HG02938 (cell line): Measurements from ENCODE around the gene MCRIP1.

Source experiments
- ATAC-seq: cut with Tn5 transposase; IDR thresholded peaks from one replicate; pipeline ENCODE4 v1.9.1; 2021; ENCODE audit warnings: mild to moderate bottlenecking, moderate library complexity; ENCODE audit not compliant: unreplicated experiment

MCRIP1 gene

GRCh38 chr17:81807210-81807719 lies 25.8 kb downstream of the MCRIP1 start:
- no peak for ATAC-seq

- ATAC-seq, result no peak
These were observed 26.5 kb downstream of the MCRIP1 start for GRCh38 chr17:81806461-81807209.

- ATAC-seq, result no peak
These were observed 27.2 kb downstream of the MCRIP1 start for GRCh38 chr17:81805707-81806460.

DNA sequence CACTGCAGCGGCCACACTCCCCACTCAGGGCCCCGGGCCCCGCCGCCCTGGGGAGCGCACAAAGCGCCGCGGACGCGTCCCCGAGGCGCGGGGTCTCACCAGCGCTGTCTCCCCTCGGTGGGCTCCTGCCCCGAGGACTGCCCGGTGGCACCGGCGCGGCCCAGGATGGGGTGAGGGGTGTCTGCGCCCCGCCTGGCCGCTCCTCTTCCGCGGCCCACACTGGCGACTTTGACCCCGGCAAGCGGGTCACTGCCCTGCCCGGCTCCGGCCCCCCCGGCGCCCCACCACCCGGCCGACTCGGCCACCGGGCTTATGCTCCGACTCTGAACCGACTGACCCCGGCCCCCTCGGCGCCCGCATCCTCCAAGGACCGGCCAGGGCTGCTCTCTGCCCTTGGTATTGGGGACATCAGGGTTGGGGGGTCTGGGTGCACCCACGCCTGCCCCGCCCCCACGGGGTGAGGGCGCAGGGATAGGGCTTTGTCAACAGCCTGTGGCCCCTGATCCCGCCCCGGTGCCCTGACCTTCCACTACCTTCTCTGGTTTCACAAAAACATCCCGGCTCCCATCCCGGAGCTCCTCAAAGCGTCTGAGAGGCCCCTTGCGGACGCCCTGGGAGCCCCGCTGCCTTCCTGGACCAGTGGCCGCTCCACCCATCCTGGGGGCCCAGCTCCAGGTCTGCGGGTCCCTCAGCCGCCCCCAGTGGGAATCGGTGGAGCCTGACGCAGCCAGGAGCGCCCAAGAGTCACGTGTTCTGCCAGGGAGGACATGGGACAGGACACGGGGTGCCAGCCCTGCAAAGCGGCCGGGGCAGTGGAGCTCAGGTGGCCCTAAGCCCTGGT lies 28.3 kb downstream of the MCRIP1 start:
- ATAC-seq, result no peak

DNA sequence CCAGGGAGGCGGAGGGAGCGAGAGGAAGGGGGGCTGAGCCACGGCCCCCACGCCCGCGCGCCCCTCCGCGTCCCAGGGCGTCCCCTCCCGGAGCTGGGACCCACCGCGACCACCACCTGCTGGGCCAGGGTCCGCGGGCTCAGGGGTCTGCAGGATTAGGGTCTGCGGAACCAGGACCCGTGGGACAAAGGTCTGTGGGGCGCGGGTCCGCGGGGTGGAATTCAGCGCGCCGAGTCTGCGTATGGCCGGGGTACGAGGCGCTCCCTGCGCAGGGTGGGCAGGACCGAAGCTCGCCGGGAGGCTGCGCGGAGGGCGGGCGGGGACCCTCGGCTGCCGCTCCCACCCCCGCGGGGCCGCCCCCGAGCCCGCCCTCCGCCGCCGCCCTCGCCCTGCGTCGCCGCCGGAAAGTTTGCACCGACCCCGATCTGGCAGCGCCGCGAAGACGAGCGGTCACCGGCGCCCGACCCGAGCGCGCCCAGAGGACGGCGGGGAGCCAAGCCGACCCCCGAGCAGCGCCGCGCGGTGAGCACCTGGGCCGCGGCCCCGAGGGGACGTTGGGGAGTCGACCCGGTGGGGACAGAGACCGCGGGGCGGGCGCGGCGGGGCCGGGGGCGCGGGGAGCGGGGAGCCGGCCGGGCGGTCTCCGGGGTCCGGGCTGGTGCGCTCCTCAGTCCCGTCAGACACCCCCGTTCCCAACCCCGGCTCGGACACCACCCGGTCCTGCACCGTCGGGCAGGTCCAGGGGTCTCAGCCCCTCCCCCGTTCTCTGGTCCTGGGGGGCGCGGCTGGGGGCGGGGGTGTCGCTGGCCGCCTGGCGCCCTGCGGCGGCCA lies 29.1 kb downstream of the MCRIP1 start, which contains the start of gene GCGR:
GCGR (plus strand) TSS at position 423 of the 831 bp plus-strand sequence. CDS start 4,869 bp downstream, outside the sequence.
- no peak for ATAC-seq

DNA sequence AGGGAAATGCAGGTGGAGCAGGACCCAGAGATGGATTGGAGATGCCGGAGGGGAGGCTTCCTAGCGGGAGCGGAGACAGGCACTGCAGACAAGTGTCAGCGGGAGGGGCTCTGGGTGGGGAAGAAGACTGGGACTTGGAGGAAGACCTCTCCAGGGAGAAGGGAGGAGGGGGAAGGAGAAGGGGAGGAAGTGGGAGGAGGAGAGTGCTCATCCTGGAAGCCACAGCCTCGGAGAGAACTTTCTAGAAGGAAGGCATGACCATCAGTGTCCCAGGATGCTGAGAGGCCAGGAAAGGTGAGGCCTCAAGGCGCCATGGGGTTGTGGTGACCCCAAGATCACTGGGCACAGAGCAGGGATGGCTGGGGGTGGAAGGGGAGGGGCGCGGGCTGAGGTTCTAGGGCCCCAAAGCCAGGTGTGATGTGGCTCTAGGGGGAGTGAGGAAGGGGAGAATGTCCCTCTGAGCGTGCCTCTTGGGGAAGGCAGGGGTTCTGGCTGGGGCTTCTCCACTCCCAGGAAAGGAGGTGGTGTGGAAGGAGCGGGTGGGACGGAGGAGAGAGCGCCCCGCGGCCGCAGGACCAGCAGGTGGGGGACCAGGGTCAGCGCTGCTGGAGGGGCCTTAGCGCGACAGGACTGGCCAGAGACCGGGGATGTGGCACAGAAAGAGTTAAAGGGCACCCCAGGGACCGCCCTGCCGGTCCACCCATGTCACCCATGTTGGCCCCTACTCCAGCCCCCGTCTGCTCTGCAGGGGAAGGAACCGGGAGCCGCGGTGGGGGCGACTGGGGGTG lies 30.0 kb downstream of the MCRIP1 start:
- no peak for ATAC-seq

DNA sequence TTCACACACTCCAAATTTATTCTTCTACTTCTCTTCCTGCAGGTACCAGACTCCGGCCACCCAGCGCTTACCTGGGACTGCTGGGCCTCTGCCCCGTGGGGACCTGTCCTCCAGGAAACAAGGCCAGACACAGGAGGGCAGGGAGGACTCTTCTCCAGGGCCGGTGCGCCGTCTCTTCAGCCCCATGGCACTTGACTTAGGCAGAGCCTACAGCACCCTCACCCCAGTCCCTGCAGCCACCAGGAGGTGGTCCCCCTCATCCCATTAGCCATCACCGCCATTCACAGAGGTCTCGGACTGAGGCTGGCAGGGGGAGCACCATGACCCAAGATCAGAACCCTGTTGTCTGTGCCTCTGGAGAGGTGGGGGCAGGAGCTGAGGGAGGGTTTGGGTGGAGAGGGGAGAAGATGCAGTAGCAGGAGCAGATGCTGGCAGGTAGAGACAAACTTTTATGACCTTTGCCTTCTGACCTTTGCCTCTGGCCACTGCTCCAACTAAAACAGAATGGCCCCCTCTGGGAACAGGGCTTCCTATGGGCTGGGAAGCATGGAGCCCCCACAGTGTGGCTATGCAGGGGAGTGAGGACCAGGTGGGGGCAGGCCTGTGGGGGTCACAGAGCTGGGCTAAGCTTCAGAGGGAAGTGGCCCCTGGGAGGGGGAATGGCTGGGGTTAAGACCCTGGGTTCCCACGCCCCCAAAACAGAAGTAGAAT lies 30.9 kb downstream of the MCRIP1 start:
- ATAC-seq, result no peak

DNA sequence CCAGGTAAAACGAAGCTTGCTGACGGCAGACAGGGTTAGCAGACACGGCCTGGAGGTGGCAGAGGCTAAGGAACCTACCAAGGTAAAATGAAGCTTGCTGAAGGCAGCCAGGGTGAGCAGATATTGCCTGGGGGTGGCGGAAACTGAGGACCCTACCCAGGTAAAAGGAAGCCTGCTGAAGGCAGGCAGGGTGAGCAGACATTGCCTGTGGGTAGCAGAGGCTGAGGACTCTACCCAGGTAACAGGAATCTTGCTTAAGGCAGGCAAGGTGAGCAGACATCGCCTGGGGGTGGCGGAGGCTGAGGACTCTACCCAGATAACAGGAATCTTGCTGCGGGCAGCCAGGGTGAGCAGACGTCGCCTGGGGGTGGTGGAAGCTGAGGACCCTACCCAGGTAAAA lies 31.8 kb downstream of the MCRIP1 start:
- no peak for ATAC-seq

GRCh38 chr17:81794509-81794908 lies 38.6 kb downstream of the MCRIP1 start:
- no peak for ATAC-seq

GRCh38 chr17:81794074-81794476 lies 39.0 kb downstream of the MCRIP1 start:
- ATAC-seq, result no peak

GRCh38 chr17:81792675-81793615 lies 40.1 kb downstream of the MCRIP1 start:
- ATAC-seq, result no peak
